Measurements from ENCODE around the gene AFG3L2.

The AFG3L2 gene

GRCh38 chr18:12315490-12315889, 61.5 kb downstream of the AFG3L2 start:
- DNase-seq, result no peak
- in situ Hi-C loops (cut with MboI; ENCODE audit: low pct_unique_long_range_greater_than_20kb, low sequenced_read_pairs), result no loop called here

- DNase-seq, result no peak
- in situ Hi-C loops (cut with MboI; ENCODE audit: low pct_unique_long_range_greater_than_20kb, low sequenced_read_pairs), result no loop called here
Observed at GRCh38 chr18:12314591-12315305, 62.3 kb downstream of the AFG3L2 start.

- DNase-seq, result no peak
- in situ Hi-C loops (cut with MboI; ENCODE audit: low pct_unique_long_range_greater_than_20kb, low sequenced_read_pairs), result no loop called here
Observed at GRCh38 chr18:12313530-12314245, 63.3 kb downstream of the AFG3L2 start.

- DNase-seq, result no peak
- in situ Hi-C loops (cut with MboI; ENCODE audit: low pct_unique_long_range_greater_than_20kb, low sequenced_read_pairs), result no loop called here
Observed at GRCh38 chr18:12312976-12313375, 64.1 kb downstream of the AFG3L2 start.

GRCh38 chr18:12310762-12311161, 66.3 kb downstream of the AFG3L2 start:
- in situ Hi-C loops (cut with MboI; ENCODE audit: low pct_unique_long_range_greater_than_20kb, low sequenced_read_pairs), result no loop called here

GRCh38 chr18:12309683-12310198, 67.3 kb downstream of the AFG3L2 start:
- in situ Hi-C loops (cut with MboI; ENCODE audit: low pct_unique_long_range_greater_than_20kb, low sequenced_read_pairs), result no loop called here

More at GRCh38 chr18:12310762-12311161, 66.3 kb downstream of the AFG3L2 start:
- no peak for DNase-seq

GRCh38 chr18:12308386-12309100, 68.5 kb downstream of the AFG3L2 start:
- DNase-seq, result peak; percentile 74
- in situ Hi-C loops (cut with MboI; ENCODE audit: low pct_unique_long_range_greater_than_20kb, low sequenced_read_pairs), result no loop called here

More at GRCh38 chr18:12309683-12310198, 67.3 kb downstream of the AFG3L2 start:
- peak; percentile 51 for DNase-seq

GRCh38 chr18:12307701-12308385, 69.2 kb downstream of the AFG3L2 start, which contains the start of gene TUBB6:
Gene TUBB6 (plus strand): TSS chr18:12308241. CDS start chr18:12308293, 52 bp downstream.
- in situ Hi-C loops (cut with MboI; ENCODE audit: low pct_unique_long_range_greater_than_20kb, low sequenced_read_pairs), result no loop called here
- DNase-seq, result peak; percentile 65

- in situ Hi-C loops (cut with MboI; ENCODE audit: low pct_unique_long_range_greater_than_20kb, low sequenced_read_pairs), result no loop called here
- DNase-seq, result no peak
Observed at GRCh38 chr18:12306752-12307700, 70.0 kb downstream of the AFG3L2 start.

GRCh38 chr18:12305930-12306629, 70.9 kb downstream of the AFG3L2 start:
- DNase-seq, result no peak
- in situ Hi-C loops (cut with MboI; ENCODE audit: low pct_unique_long_range_greater_than_20kb, low sequenced_read_pairs), result no loop called here

GRCh38 chr18:12305211-12305610, 71.8 kb downstream of the AFG3L2 start:
- DNase-seq, result no peak
- in situ Hi-C loops (cut with MboI; ENCODE audit: low pct_unique_long_range_greater_than_20kb, low sequenced_read_pairs), result no loop called here

- no peak for DNase-seq
- in situ Hi-C loops (cut with MboI; ENCODE audit: low pct_unique_long_range_greater_than_20kb, low sequenced_read_pairs), result no loop called here
Observed at GRCh38 chr18:12304351-12305210, 72.4 kb downstream of the AFG3L2 start.

GRCh38 chr18:12302391-12303147, 74.5 kb downstream of the AFG3L2 start:
- in situ Hi-C loops (cut with MboI; ENCODE audit: low pct_unique_long_range_greater_than_20kb, low sequenced_read_pairs), result no loop called here
- no peak for DNase-seq

GRCh38 chr18:12301263-12302005, 75.6 kb downstream of the AFG3L2 start:
- no peak for DNase-seq
- in situ Hi-C loops (cut with MboI; ENCODE audit: low pct_unique_long_range_greater_than_20kb, low sequenced_read_pairs), result no loop called here

- in situ Hi-C loops (cut with MboI; ENCODE audit: low pct_unique_long_range_greater_than_20kb, low sequenced_read_pairs), result no loop called here
- no peak for DNase-seq
Observed at GRCh38 chr18:12299862-12300261, 77.2 kb downstream of the AFG3L2 start.
